Activated T-helper 1 cell treated with anti-CD3 and anti-CD28 coated beads, Interleukin-12 subunit alpha, Interleukin-12 subunit beta, Interleukin-2, Interleukin-4 antibody, amounts not matched to agents 30 ng/mL and 10 ng/mL and 1 ng/mL, durations not matched to agents 14 hours and 24 hours and 36 hours (primary cell): ENCODE measurements around the gene DUXB. TPM values are rescaled to one million over a fixed set of nuclear protein-coding genes. Genes with fewer than 3 reads are reported as not detected.

ENCODE experiments used
- DNase-seq: peaks from one replicate; pipeline ENCODE4 v3.0.0; 2021; ENCODE audit warnings: low spot score
- H3K27ac Mint-ChIP-seq: one replicate; pipeline ENCODE4 v1.8.0; 2021; ENCODE audit warnings: mild to moderate bottlenecking, mixed read lengths
- H3K27me3 Mint-ChIP-seq: one replicate; pipeline ENCODE4 v1.8.0; 2022; ENCODE audit warnings: mild to moderate bottlenecking, moderate library complexity, mixed read lengths; ENCODE audit not compliant: insufficient read depth
- H3K36me3 Mint-ChIP-seq: one replicate; pipeline ENCODE4 v1.8.0; 2021; ENCODE audit warnings: low read depth, mixed read lengths
- H3K4me1 Mint-ChIP-seq: one replicate; pipeline ENCODE4 v1.8.0; 2021; ENCODE audit warnings: low read depth, mixed read lengths
- H3K4me3 Mint-ChIP-seq: one replicate; pipeline ENCODE4 v1.8.0; 2021; ENCODE audit warnings: mild to moderate bottlenecking, moderate library complexity, mixed read lengths
- H3K9me3 Mint-ChIP-seq: one replicate; pipeline ENCODE4 v1.8.0; 2021; ENCODE audit warnings: mixed read lengths
- intact Hi-C: fragments of 100-400 bp; cut with micrococcal nuclease; formaldehyde crosslinking; loops from one replicate; pipeline ENCODE4 v1.15.1; 2024
- total RNA-seq: library from RNA; stranded (reverse); gene quantifications from 2 replicates; pipeline ENCODE4 v1.2.3, GENCODE V29; 2022

The DUXB gene
- total RNA-seq, 1 donor from 2014 or later: not detected

DNA sequence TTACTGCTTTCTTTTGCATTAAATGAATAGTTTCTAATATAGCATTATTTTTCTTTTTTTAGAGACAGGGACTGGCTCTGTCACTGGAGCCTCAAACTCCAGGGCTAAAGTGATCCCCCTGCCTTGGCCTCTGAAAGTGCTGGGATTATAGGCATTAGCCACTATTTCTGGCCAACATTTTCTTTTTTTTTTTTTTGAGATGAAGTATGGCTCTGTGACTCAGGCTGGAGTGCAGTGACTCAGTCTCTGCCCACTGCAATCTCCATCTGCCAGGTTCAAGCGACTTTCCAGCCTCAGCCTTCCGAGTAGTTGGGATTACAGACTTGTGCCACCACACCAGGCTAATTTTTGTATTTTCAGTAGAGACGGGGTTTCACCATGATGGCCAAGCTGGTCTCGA, 2.0 kb upstream of the DUXB start:
- DNase-seq: no peak
- Mint-ChIP-seq H3K4me1 (no peaks in the 10 kb centered on the region), H3K9me3 (no peaks in the 10 kb centered on the region), H3K27me3 (no peaks in the 10 kb centered on the region), H3K4me3 (no peak overlapping the region), H3K27ac (no peak overlapping the region), H3K36me3 (no peaks in the 10 kb centered on the region)
- intact Hi-C loops: no loop called here

GRCh38 chr16:75702242-75702641, 981 bp upstream of the DUXB start:
- Mint-ChIP-seq H3K4me3 (no peak overlapping the region), H3K27me3 (no peaks in the 10 kb centered on the region), H3K4me1 (no peaks in the 10 kb centered on the region), H3K27ac (no peak overlapping the region), H3K9me3 (no peaks in the 10 kb centered on the region), H3K36me3 (no peaks in the 10 kb centered on the region)
- intact Hi-C loops: no loop called here
- no peak for DNase-seq

GRCh38 chr16:75697571-75697970, 3.7 kb downstream of the DUXB start:
- Mint-ChIP-seq H3K9me3 (no peaks in the 10 kb centered on the region), H3K4me1 (no peaks in the 10 kb centered on the region), H3K36me3 (no peaks in the 10 kb centered on the region), H3K27ac (no peak overlapping the region), H3K27me3 (no peaks in the 10 kb centered on the region), H3K4me3 (no peak overlapping the region)
- DNase-seq: no peak
- intact Hi-C loops: no loop called here

DNA sequence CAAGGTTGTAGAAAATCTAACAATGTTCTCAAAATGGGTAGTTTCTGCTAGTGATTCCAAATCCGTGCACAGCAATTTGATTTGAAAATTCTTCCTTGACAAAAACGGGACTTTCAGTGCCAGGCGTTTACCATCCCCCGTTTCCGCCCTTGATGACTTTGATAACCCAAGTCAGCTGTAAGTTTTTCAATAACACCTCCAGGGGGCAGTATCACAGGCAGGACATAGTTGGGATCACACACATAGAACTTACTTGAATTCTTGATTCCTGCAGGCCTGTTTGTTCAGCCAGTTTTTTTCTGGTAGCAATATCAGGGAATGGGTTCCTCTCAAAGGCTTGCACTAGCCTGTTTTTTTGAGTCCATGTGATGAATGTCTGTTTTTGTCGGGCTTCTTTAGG, 5.6 kb downstream of the DUXB start:
- no peak for DNase-seq
- H3K4me3 Mint-ChIP-seq: no peak overlapping the region
- no peaks in the 10 kb centered on the region for H3K36me3 Mint-ChIP-seq
- intact Hi-C loops: no loop called here
- peaks cover 3% of the 10 kb centered on the region for H3K27me3 Mint-ChIP-seq
- no peaks in the 10 kb centered on the region for H3K4me1 Mint-ChIP-seq
- no peak overlapping the region for H3K27ac Mint-ChIP-seq
- H3K9me3 Mint-ChIP-seq: no peaks in the 10 kb centered on the region

DNA sequence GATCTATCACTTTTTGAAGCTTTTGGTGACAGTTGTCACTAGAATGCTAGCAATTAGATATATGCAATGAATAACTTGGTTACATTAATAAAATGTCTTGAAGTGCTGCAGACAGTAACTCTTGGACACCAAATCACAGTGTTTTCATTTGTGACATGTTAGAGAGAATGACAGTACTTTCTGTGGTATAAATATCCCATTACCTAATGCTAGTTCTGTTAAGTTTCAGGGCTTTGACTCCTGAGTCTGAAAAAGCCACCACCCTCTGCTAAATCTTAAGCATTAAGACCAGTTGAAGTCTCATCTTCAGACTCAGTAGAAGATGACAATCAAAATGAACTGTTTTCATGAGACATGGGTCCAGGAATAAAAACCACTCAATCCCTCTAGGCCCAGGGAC, 13.9 kb downstream of the DUXB start:
- no peak for DNase-seq
- Mint-ChIP-seq H3K4me3 (no peak overlapping the region), H3K36me3 (no peaks in the 10 kb centered on the region), H3K27me3 (peaks cover 7% of the 10 kb centered on the region), H3K4me1 (no peaks in the 10 kb centered on the region), H3K9me3 (peaks cover 4% of the 10 kb centered on the region), H3K27ac (no peak overlapping the region)
- intact Hi-C loops: no loop called here

DNA sequence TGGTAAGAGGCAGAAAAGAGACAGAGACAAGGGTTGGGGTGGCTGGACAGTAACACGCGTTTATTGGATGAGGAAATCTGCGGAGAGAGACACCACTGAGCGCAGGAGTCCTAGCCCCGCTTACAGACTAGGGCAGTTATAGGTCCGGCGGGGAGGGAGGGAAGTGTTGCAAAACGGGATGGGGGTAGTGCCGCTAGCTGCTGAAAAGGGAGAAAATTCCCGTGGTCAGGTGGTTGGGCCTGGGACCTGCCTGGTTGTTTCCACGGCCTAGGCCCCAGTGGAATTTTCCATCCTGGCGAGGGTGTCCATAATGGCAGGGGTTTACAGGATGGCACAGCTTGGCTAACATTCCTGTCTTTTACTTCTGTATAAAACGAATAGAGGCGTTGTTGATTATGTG, 19.0 kb downstream of the DUXB start:
- H3K36me3 Mint-ChIP-seq: no peaks in the 10 kb centered on the region
- H3K9me3 Mint-ChIP-seq: peaks cover 4% of the 10 kb centered on the region
- intact Hi-C loops: no loop called here
- no peak for DNase-seq
- no peak overlapping the region for H3K27ac Mint-ChIP-seq
- no peaks in the 10 kb centered on the region for H3K4me1 Mint-ChIP-seq
- no peak overlapping the region for H3K4me3 Mint-ChIP-seq
- H3K27me3 Mint-ChIP-seq: peaks cover 4% of the 10 kb centered on the region

GRCh38 chr16:75679366-75679765, 21.9 kb downstream of the DUXB start:
- intact Hi-C loops: no loop called here
- no peak for DNase-seq
- H3K27ac Mint-ChIP-seq: no peak overlapping the region
- peaks cover 4% of the 10 kb centered on the region for H3K9me3 Mint-ChIP-seq
- peaks cover 2% of the 10 kb centered on the region for H3K27me3 Mint-ChIP-seq
- no peaks in the 10 kb centered on the region for H3K4me1 Mint-ChIP-seq
- H3K36me3 Mint-ChIP-seq: no peaks in the 10 kb centered on the region
- no peak overlapping the region for H3K4me3 Mint-ChIP-seq

GRCh38 chr16:75676909-75677308, 24.4 kb downstream of the DUXB start, which contains the start of gene CPHXL2:
Gene CPHXL2 (minus strand): TSS chr16:75677009. CDS start chr16:75676999, 10 bp downstream.
- peaks cover 2% of the 10 kb centered on the region for H3K27me3 Mint-ChIP-seq
- H3K27ac Mint-ChIP-seq: no peak within 1 kb of the TSS
- DNase-seq: no peak
- no peak within 1 kb of the TSS for H3K4me3 Mint-ChIP-seq
- H3K9me3 Mint-ChIP-seq: no peaks in the 10 kb centered on the region
- H3K36me3 Mint-ChIP-seq: no peaks in the 10 kb centered on the region
- intact Hi-C loops: no loop called here
- H3K4me1 Mint-ChIP-seq: no peaks in the 10 kb centered on the region

GRCh38 chr16:75667503-75667902, 33.8 kb downstream of the DUXB start:
- no peaks in the 10 kb centered on the region for H3K9me3 Mint-ChIP-seq
- DNase-seq: no peak
- no peaks in the 10 kb centered on the region for H3K27me3 Mint-ChIP-seq
- H3K4me3 Mint-ChIP-seq: no peak overlapping the region
- intact Hi-C loops: no loop called here
- H3K4me1 Mint-ChIP-seq: no peaks in the 10 kb centered on the region
- H3K27ac Mint-ChIP-seq: no peak overlapping the region
- no peaks in the 10 kb centered on the region for H3K36me3 Mint-ChIP-seq

- Mint-ChIP-seq H3K27me3 (no peaks in the 10 kb centered on the region), H3K4me3 (no peak overlapping the region), H3K9me3 (no peaks in the 10 kb centered on the region), H3K36me3 (peaks cover 23% of the 10 kb centered on the region), H3K27ac (no peak overlapping the region), H3K4me1 (peaks cover 15% of the 10 kb centered on the region)
- intact Hi-C loops: no loop called here
- DNase-seq: no peak
Observed at GRCh38 chr16:75660726-75661302, 40.4 kb downstream of the DUXB start.

DNA sequence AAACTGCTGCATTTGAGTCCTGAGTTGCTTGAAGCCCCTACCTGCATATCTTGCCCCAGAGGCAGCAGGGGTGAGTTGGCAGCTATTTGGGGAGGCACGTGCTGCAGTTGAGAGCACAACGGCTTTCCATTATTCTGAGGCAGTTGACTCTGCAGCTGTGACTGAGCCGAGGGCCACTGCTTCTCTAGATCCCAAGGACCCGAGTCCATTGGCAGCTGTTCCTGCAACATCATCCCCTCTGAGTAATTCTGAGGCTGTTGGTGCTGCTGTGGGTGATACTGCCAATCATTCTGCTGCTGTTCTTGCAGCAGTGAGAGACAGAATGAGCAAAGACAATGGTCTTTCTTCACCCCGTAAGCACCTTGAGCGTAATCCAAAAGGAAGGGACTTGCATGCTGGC, 40.9 kb downstream of the DUXB start:
- no peak overlapping the region for H3K27ac Mint-ChIP-seq
- no peak overlapping the region for H3K4me3 Mint-ChIP-seq
- no peak for DNase-seq
- H3K4me1 Mint-ChIP-seq: peaks cover 15% of the 10 kb centered on the region
- H3K36me3 Mint-ChIP-seq: peaks cover 25% of the 10 kb centered on the region
- no peaks in the 10 kb centered on the region for H3K9me3 Mint-ChIP-seq
- intact Hi-C loops: no loop called here
- H3K27me3 Mint-ChIP-seq: no peaks in the 10 kb centered on the region

DNA sequence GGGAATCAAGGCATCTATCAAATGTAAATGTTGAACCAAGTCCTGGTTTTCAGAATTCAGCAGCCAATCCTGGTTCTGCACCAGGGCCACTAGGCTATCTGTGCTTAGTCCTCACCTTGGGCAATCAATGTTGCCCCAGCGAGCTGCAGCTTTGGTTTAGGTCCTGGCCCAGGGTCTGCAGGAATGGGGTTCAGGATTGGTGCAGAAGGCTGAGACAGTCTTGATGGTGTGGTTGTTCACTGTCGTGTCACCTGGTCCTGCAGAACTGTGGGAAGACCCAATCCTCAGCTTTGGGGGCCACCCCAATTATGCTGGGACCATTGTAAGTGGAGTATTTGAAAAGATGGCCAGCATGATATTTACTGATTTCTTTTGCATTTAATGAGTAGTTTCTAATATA, 43.1 kb downstream of the DUXB start:
- H3K9me3 Mint-ChIP-seq: no peaks in the 10 kb centered on the region
- no peak overlapping the region for H3K27ac Mint-ChIP-seq
- no peaks in the 10 kb centered on the region for H3K27me3 Mint-ChIP-seq
- intact Hi-C loops: no loop called here
- no peak overlapping the region for H3K4me3 Mint-ChIP-seq
- peaks cover 28% of the 10 kb centered on the region for H3K4me1 Mint-ChIP-seq
- DNase-seq: no peak
- peaks cover 35% of the 10 kb centered on the region for H3K36me3 Mint-ChIP-seq

DNA sequence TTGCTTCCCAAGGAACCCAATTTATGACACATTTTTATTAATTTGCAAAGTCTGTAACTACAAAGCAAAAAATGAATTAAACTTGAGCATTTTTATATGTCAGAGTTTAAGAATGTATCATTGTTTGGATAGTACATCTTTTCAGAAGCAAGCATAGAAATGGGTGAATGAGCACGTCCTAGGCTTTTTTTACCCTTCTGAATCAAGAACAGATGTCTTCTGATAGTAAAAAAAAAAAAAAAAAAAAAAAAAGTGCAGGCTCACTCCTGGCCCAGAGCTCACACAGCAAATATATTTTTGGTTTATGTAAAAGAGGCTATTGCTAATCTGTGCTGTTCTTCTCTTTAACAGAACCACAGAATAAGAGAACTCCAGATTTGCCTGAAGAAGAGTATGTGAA, 47.3 kb downstream of the DUXB start:
- no peak for DNase-seq
- Mint-ChIP-seq H3K27me3 (no peaks in the 10 kb centered on the region), H3K27ac (peak overlapping the region; percentile 18), H3K36me3 (peaks cover 49% of the 10 kb centered on the region), H3K4me1 (peaks cover 65% of the 10 kb centered on the region), H3K4me3 (no peak overlapping the region), H3K9me3 (no peaks in the 10 kb centered on the region)
- intact Hi-C loops: no loop called here
